GM21576 (cell line): ENCODE results near the gene SLC38A11.

Experiments
- ATAC-seq: cut with Tn5 transposase; IDR thresholded peaks from one replicate; pipeline ENCODE4 v1.9.1; 2021; ENCODE audit warnings: mild to moderate bottlenecking, moderate library complexity; ENCODE audit not compliant: unreplicated experiment

SLC38A11 gene

GRCh38 chr2:164917296-164917903 lies 37.9 kb downstream of the SLC38A11 start:
- no peak for ATAC-seq

DNA sequence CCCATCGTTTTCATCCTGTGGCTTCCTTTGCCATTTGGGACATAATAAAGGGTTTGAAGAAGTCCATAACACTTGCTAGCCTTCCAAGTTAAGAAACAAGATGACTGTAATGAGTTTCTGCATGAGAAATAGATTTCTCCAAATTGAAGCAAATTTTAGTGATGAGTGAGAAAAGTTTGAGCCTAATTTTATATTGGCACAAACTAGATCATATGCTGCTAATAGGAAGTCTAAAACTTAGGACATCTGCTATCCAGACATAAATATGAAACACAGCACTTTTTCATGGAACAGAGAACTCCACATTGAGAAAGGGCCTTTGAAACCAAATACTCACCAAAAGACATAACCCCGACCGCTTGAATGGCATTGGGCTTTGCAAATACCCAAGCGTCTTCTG lies 39.8 kb downstream of the SLC38A11 start:
- ATAC-seq, result no peak

GRCh38 chr2:164913640-164914350 lies 41.5 kb downstream of the SLC38A11 start:
- no peak for ATAC-seq

DNA sequence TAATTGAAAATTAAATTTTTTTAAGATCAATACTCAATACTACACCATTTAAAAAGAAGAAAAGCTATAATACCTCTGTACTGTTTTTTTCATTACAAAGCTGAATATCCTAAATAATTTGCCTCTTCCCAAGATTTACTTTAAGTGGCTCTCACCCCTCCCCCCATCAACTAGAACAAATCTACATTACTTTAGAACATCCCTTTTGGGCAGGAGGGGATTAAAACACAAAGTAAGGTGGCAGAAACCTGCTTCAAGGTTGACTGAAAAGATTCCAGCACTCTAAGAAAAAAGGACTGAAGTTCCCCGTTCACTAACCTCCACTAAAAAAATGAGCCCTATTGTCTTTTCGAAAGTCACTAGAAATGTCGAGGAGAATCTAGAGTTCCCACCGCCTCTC lies 42.3 kb downstream of the SLC38A11 start:
- ATAC-seq, result no peak

DNA sequence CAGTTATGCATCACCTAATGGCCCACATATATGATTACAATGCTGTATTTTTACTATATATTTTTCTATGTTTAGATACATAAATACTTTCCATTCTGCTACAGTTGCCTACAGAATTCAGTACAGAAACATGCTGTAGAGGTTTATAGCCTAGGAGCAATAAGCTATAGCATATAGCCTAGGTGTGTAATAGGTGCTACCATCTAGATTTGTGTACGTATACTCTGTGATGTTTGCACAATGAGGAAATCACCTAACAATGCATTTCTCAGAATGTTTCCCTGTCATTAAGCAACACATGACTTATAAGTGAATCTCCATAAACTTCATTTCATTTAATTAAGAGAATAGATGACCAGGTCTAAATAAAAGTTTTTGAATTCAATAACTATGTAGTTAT lies 43.5 kb downstream of the SLC38A11 start:
- ATAC-seq, result no peak

DNA sequence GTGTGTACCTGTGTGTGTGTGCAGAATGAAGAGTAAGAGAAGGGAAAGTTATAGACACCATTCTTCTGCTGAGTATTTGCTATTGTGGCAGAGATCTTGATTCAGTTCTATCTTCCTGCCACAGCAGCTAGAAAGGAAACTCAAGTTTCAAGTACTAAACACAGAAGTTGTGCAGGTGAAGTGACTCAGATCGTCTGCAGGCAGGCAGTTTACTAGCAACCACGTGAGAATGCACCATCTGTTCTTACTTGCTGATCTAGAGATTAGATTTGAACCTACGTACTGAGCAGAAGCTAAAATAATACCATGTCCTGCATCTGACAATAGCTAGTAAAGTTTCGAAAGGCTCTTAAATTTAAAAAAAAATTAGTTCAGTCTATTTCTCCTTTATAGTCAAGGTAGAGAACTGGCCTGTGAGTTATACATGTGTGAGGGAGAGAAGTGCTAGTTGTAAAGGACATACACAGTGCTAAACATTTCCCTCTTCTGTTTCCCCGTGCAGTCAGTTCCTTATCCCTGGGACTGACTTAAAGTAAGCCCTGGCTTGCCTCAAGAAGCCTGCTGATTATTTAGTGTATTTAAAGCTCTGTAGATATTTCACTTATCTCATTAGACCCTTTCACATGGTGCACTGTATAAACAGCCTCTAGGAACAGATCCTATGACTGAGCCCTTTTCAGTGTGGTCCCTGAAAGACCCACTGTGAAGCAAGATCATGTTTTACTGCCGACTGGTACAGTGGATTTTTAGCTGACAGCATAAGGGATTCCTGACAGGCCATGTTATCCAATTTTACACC lies 45.0 kb downstream of the SLC38A11 start:
- peak; percentile 80 for ATAC-seq

GRCh38 chr2:164906947-164907346 lies 48.4 kb downstream of the SLC38A11 start:
- no peak for ATAC-seq

DNA sequence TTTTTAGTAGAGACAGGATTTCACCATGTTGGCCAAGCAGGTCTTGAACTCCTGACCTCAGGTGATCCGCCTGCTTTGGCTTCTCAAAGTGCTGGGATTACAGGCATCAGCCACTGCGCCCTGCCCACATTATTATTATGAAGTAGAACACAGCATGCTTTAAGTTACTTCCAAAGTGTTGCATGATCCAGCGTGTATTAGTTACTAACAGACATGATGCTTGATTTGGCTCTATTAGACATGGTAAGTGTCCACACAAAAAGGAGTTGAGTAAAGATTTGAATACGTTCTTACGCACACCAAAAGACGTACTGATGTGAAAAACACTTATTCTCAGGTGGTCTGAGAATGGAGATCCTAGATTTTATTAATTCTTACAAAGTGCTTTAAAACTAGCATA lies 50.0 kb downstream of the SLC38A11 start:
- ATAC-seq, result no peak

- ATAC-seq, result no peak
Measured at GRCh38 chr2:164903951-164904350, 51.4 kb downstream of the SLC38A11 start.

DNA sequence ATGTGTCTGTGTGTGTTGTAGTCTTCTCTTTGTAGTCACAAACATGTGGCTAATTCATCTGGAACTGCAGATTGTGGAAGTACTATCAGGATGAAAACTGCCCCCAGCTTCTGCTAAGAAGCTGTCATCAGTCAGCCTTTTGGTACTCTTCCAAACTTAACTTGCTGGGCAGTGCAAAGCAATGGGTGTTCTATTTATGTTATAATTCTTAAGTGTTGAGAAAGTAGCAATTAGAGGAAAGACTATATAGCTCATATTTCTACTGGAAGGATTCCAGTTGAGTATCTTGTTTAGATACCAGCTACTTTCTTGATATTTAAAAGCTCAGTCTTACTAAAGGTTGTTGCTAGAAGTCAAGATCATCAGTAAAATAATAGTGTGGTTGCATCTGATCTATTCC lies 52.1 kb downstream of the SLC38A11 start:
- no peak for ATAC-seq

DNA sequence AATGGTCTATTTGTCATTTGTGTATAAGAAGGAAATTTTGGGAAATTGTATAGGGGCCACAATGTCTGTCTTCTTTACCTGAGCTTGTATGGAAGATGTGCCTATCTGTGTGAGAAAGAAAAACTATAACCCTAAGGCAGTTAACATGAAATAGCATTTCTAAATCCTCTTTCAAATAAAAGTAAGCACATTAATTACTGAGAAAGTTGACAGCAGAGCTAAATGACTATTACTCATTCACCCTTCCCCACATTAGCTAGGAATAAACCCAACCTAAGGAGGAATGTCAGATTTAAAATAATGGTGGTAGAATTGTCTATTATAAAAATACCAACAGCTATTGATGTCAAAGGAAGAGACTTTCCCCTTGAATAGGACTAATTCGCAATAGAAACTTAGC lies 56.2 kb downstream of the SLC38A11 start:
- no peak for ATAC-seq

GRCh38 chr2:164898475-164898874 lies 56.9 kb downstream of the SLC38A11 start:
- no peak for ATAC-seq

DNA sequence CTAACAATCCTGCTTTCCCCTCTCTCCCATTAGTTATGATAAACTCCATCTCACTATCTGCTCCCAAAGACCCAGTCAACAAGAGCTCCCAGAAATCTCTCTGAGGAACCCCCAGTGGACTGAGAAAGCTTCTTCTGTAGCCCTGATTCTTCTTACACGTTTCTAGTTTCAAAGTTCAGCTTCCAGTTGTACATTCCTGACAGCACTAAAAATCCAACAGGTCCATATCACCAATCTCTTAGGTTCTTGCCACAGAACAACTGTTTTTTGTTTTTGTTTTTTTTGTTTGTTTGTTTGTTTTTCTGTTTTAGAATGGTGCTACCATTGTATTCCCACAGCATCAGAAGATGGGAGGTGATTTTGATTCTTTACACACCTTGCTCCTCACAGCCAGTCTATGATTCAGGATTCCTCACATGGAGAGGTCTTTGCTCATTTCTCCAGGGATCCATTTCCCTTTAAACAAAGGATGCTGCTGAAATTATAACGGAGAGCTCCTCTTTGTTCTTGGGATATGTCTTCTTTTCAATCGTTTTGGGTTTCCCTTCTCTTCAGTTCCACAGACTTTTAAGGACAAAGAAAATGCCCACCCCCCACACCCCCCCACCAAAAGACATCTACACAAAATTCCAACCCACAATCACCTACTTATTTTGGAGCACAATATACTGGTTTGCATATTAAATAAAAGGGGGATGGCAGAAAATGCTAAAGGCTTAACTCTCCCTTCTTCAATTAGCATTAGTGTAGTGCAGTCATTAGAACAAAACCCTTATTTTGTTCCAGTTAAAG lies 57.7 kb downstream of the SLC38A11 start:
- ATAC-seq, result no peak

GRCh38 chr2:164896634-164897355 lies 58.5 kb downstream of the SLC38A11 start:
- ATAC-seq, result peak; percentile 99

DNA sequence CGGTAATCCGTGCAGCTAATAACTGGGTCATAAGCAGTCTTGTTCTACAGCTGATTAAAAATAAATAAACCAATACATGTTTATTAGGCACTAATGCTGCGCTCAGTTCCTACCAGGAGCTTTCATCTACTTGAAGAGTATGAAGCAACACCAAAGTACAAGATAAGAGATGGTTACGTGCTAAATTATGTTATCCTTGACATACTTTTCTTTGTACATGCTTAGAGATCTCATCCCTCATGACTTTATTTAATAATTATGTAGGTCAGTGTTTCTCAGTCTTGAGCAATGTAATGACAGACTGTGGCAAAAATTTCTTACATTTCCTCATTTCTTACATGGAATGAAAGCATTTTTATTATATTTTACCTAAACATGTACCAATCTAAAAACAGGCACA lies 59.1 kb downstream of the SLC38A11 start:
- ATAC-seq, result no peak

DNA sequence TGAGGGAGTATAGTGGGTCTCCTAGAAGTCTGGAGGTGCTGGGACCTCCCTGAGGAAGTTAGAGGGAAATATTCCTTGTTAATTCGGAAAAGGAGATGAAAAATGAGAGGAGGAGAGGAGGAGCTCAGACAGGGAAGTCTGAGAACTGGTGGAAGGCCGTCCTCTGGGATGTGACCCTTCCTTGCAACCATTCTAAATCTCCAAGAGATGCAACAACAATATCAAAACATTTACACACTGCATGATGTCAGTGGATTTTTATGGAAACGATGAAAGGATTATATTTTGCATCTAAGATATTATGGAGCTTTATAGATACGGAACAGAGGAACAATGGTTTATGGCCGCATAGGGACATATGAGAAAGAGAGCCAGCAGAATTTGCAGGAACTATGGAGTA lies 63.9 kb downstream of the SLC38A11 start:
- no peak for ATAC-seq

GRCh38 chr2:164890544-164890943 lies 64.8 kb downstream of the SLC38A11 start:
- ATAC-seq, result no peak

DNA sequence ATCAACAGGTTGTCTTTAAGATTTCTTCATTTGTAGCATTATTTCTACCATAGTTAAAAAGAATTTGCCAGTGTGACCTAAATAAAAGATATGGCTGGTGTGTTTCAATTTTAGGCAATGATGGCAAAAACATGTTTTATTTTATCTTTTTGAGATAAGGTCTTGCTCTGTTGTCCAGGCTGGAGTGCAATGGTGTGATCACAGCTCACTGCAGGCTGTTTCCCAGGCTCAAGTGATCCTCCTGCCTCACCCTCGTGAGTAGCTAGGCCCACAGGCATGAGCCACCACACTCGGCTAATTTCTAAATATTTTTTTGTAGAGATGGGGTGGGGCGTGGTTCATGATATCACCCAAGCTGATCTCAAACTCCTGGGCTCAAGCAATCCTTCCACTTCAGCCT lies 66.7 kb downstream of the SLC38A11 start:
- no peak for ATAC-seq

DNA sequence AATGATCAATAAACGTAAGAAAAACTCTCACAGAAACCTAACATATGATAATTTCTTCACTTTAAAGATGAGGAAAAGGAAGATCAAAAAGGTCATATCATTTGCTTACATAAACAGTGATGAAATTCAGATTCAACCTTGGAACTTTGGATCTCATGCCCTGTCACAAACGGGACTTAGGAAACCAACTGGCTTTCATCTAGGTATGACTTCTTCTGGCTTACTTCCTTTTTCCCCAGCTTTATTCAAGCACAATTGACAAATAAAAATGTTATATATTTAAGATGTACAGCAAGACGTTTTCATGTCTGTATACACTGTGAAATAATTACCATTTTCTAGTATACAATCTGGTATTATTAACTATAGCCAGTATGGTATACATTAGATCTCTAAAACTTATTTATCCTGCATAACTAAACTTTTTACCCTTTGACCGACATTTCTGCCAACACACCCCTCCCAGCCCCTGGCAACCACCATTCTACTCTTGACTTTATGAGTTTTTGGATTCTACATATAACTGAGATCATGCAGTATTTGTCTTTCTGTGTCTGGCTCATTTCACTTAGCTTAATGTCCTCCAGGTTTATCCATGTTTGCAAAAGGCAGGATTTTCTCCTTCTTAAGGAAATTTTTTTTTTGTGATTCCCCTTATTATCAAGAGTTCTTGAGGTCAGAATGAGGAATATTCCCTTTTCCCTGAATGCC lies 67.7 kb downstream of the SLC38A11 start:
- no peak for ATAC-seq

- ATAC-seq, result no peak
Measured at GRCh38 chr2:164882276-164882675, 73.0 kb downstream of the SLC38A11 start.
